Nephron (organoid): ENCODE measurements around the gene DLK2.

Experiments used
- H3K27ac Mint-ChIP-seq, 3 experiments: 2 replicates each; pipeline ENCODE4 v1.8.0; 2020; ENCODE audit warnings: mixed read lengths in 3 of 3, mild to moderate bottlenecking in 2 of 3, moderate library complexity in 1 of 3
- H3K27me3 Mint-ChIP-seq: 2 replicates; pipeline ENCODE4 v1.8.0; 2021; ENCODE audit warnings: low read depth, mild to moderate bottlenecking, moderate library complexity, mixed read lengths
- H3K36me3 Mint-ChIP-seq: 2 replicates; pipeline ENCODE4 v1.8.0; 2020; ENCODE audit warnings: low read depth, mixed read lengths
- H3K4me1 Mint-ChIP-seq: 2 replicates; pipeline ENCODE4 v1.8.0; 2020; ENCODE audit warnings: mixed read lengths
- H3K4me3 Mint-ChIP-seq, 3 experiments: 2 replicates each; pipeline ENCODE4 v1.8.0; 2020; ENCODE audit warnings: mild to moderate bottlenecking in 3 of 3, mixed read lengths in 3 of 3, moderate library complexity in 2 of 3
- H3K9me3 Mint-ChIP-seq: 2 replicates; pipeline ENCODE4 v1.8.0; 2020; ENCODE audit warnings: mixed read lengths
- CTCF ChIP-seq, 3 experiments: fragments of 200-600 bp; sonication (generic); IDR thresholded peaks; one replicate each; pipeline ENCODE4 v1.5.0; 2021; ENCODE audit warnings: antibody characterized with exemption in 3 of 3; ENCODE audit not compliant: unreplicated experiment in 3 of 3

Gene DLK2

GRCh38 chr6:43454290-43454695 is 1.1 kb downstream of the DLK2 start:
- H3K36me3 Mint-ChIP-seq = peaks cover 16% of the 10 kb centered on the region
- H3K27me3 Mint-ChIP-seq = peaks cover 39% of the 10 kb centered on the region
- H3K4me3 Mint-ChIP-seq = peak overlapping the region; percentile 63 to 87 (median 76)
- TF ChIP-seq CTCF (IDR thresholded peaks at IDR 0.05; ENCODE audit: unreplicated experiment in 3 of 3) = peak; percentile 89 to 93 (median 91)
- H3K9me3 Mint-ChIP-seq = no peaks in the 10 kb centered on the region
- no peak overlapping the region for H3K27ac Mint-ChIP-seq
- peaks cover 12% of the 10 kb centered on the region for H3K4me1 Mint-ChIP-seq

GRCh38 chr6:43453831-43454230 is 1.5 kb downstream of the DLK2 start:
- Mint-ChIP-seq H3K36me3 (peaks cover 19% of the 10 kb centered on the region), H3K4me1 (peaks cover 12% of the 10 kb centered on the region), H3K27ac (no peak overlapping the region), H3K27me3 (peaks cover 39% of the 10 kb centered on the region), H3K4me3 (peak overlapping the region; percentile 63 to 87 (median 76)), H3K9me3 (no peaks in the 10 kb centered on the region)
- no peak for TF ChIP-seq CTCF (IDR thresholded peaks at IDR 0.05; ENCODE audit: unreplicated experiment in 3 of 3)

- no peak for TF ChIP-seq CTCF (IDR thresholded peaks at IDR 0.05; ENCODE audit: unreplicated experiment in 3 of 3)
- Mint-ChIP-seq H3K27me3 (peaks cover 39% of the 10 kb centered on the region), H3K36me3 (peaks cover 24% of the 10 kb centered on the region), H3K4me1 (peaks cover 12% of the 10 kb centered on the region), H3K27ac (no peak overlapping the region), H3K4me3 (peak overlapping the region in 1 of 3 experiments; percentile 87), H3K9me3 (no peaks in the 10 kb centered on the region)
Measured at GRCh38 chr6:43452896-43453295, 2.5 kb downstream of the DLK2 start.

DNA sequence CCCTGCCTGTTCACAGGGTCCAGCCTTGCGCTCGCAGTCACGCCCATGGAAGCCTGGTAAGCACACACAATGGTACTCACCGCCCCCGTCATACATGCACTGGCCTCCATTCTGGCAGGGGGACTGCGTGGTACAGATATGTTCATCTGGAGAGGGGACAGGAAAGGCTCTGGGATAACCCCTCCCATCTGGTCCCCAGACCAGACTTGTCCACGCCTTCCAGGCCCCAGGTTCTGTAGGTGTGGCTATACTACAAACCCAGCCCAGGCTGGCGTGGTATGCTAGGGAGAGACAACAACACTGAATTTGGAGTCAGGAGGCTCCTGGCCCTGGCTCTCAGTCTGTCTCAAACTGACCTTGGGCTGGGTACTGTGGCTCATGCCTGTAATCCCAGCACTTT is 3.4 kb downstream of the DLK2 start:
- peaks cover 10% of the 10 kb centered on the region for H3K4me1 Mint-ChIP-seq
- peaks cover 32% of the 10 kb centered on the region for H3K36me3 Mint-ChIP-seq
- H3K27me3 Mint-ChIP-seq = peaks cover 31% of the 10 kb centered on the region
- no peak overlapping the region for H3K4me3 Mint-ChIP-seq
- TF ChIP-seq CTCF (IDR thresholded peaks at IDR 0.05; ENCODE audit: unreplicated experiment in 3 of 3) = no peak
- no peaks in the 10 kb centered on the region for H3K9me3 Mint-ChIP-seq
- no peak overlapping the region for H3K27ac Mint-ChIP-seq

DNA sequence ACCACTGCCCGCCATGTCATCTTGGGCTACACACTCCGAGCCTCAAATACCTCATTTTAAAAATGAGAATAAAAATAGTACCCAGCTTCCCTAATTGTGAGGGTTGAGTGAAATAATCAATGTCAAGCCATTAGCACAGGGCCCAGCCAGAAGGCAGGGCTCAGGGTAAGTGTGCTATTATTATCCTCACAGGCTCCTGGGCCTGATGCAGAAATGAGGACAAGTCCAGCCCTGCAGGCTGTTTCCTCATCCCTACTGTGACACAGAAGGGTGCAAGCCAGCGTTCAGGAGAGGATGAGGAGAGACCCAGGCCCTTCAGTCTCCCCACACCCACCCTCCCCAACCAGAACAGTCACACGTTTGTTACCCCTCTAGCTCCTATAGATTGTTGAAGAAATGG is 4.0 kb downstream of the DLK2 start:
- TF ChIP-seq CTCF (IDR thresholded peaks at IDR 0.05; ENCODE audit: unreplicated experiment in 3 of 3) = no peak
- peaks cover 25% of the 10 kb centered on the region for H3K27me3 Mint-ChIP-seq
- H3K36me3 Mint-ChIP-seq = peaks cover 32% of the 10 kb centered on the region
- H3K4me1 Mint-ChIP-seq = peaks cover 6% of the 10 kb centered on the region
- H3K9me3 Mint-ChIP-seq = no peaks in the 10 kb centered on the region
- no peak overlapping the region for H3K27ac Mint-ChIP-seq
- H3K4me3 Mint-ChIP-seq = no peak overlapping the region

GRCh38 chr6:43450699-43451131 is 4.6 kb downstream of the DLK2 start:
- no peaks in the 10 kb centered on the region for H3K9me3 Mint-ChIP-seq
- no peak overlapping the region for H3K27ac Mint-ChIP-seq
- H3K36me3 Mint-ChIP-seq = peaks cover 32% of the 10 kb centered on the region
- H3K4me3 Mint-ChIP-seq = no peak overlapping the region
- no peak for TF ChIP-seq CTCF (IDR thresholded peaks at IDR 0.05; ENCODE audit: unreplicated experiment in 3 of 3)
- peaks cover 2% of the 10 kb centered on the region for H3K4me1 Mint-ChIP-seq
- peaks cover 19% of the 10 kb centered on the region for H3K27me3 Mint-ChIP-seq
